Measurements from ENCODE around the gene BLTP3B. TPM values are rescaled to one million over a fixed set of nuclear protein-coding genes. Genes with fewer than 3 reads are reported as not detected.

The BLTP3B gene
- total RNA-seq, 2 experiments from 2014 or later, result 39.6 to 41.3 TPM

GRCh38 chr12:100106861-100107260, 35.8 kb downstream of the BLTP3B start:
- Mint-ChIP-seq H3K27me3 (no peaks in the 10 kb centered on the region), H3K27ac (no peak overlapping the region), H3K9me3 (peaks cover 6% of the 10 kb centered on the region), H3K36me3 (ENCODE audit: low read depth) (peaks cover 37% of the 10 kb centered on the region), H3K4me1 (ENCODE audit: low read depth) (peaks cover 5% of the 10 kb centered on the region), H3K4me3 (no peak overlapping the region)
- no peak for ATAC-seq
- ChIA-PET CTCF (no interaction called here), POLR2A (no interaction called here)
- no peak for DNase-seq
- no peak for TF ChIP-seq CTCF (IDR thresholded peaks at IDR 0.05)
- intact Hi-C loops (cut with micrococcal nuclease), result no loop called here

GRCh38 chr12:100105661-100106060, 37.0 kb downstream of the BLTP3B start:
- intact Hi-C loops (cut with micrococcal nuclease), result no loop called here
- no peak overlapping the region for H3K27ac Mint-ChIP-seq

GRCh38 chr12:100101000-100101399, 41.7 kb downstream of the BLTP3B start:
- POLR2A ChIA-PET, result no interaction called here
- intact Hi-C loops (cut with micrococcal nuclease), result no loop called here
- no peak overlapping the region for H3K4me3 Mint-ChIP-seq
- no peaks in the 10 kb centered on the region for H3K9me3 Mint-ChIP-seq
- no peaks in the 10 kb centered on the region for H3K27me3 Mint-ChIP-seq
- H3K27ac Mint-ChIP-seq, result no peak overlapping the region
- CTCF ChIA-PET, result interaction anchor here (1.4 kb wide), 1 partner anchor 27 kb away, joined by 3 read pairs; no protein-coding TSS in a partner anchor
- ATAC-seq (no peak), DNase-seq (no peak)
- no peak for TF ChIP-seq CTCF (IDR thresholded peaks at IDR 0.05)
- peaks cover 6% of the 10 kb centered on the region for H3K4me1 Mint-ChIP-seq (ENCODE audit: low read depth)
- peaks cover 32% of the 10 kb centered on the region for H3K36me3 Mint-ChIP-seq (ENCODE audit: low read depth)

More at GRCh38 chr12:100105661-100106060, 37.0 kb downstream of the BLTP3B start:
- no peak overlapping the region for H3K4me3 Mint-ChIP-seq
- peaks cover 6% of the 10 kb centered on the region for H3K9me3 Mint-ChIP-seq
- no peaks in the 10 kb centered on the region for H3K27me3 Mint-ChIP-seq
- DNase-seq, result no peak
- H3K4me1 Mint-ChIP-seq (ENCODE audit: low read depth), result peaks cover 11% of the 10 kb centered on the region
- TF ChIP-seq CTCF (IDR thresholded peaks at IDR 0.05), result no peak
- POLR2A ChIA-PET, result no interaction called here
- ATAC-seq, result no peak
- peaks cover 44% of the 10 kb centered on the region for H3K36me3 Mint-ChIP-seq (ENCODE audit: low read depth)
- CTCF ChIA-PET, result no interaction called here

Small RNA genes within 50 kb of the gene (microRNA-seq; reads per million reads assigned to microRNA genes)
- gene MIR1827 (ENCODE audit: borderline microRNAs expressed, borderline replicate concordance), result not detected

Other genes with a start within 250 kb of the BLTP3B start
- gene ANKS1B, start 157.9 kb downstream of the BLTP3B start, total RNA-seq, result under 1 TPM in 1 of 2 experiments, not detected in 1; 0.54 TPM
- gene ACTR6, start 57.9 kb upstream of the BLTP3B start, total RNA-seq, result 10 to 100 TPM; 26.3 to 30.9 TPM
- gene DEPDC4, start 124.2 kb upstream of the BLTP3B start, total RNA-seq, result 1 to 10 TPM; 1.6 to 3.7 TPM
- gene SCYL2, start 124.3 kb upstream of the BLTP3B start, total RNA-seq, result 10 to 100 TPM; 21.9 to 25.4 TPM
- gene SLC17A8, start 214.2 kb upstream of the BLTP3B start, total RNA-seq, result not detected